GM21381 (cell line): ENCODE measurements around the gene FNDC3B.

Experiments
- ATAC-seq: cut with Tn5 transposase; IDR thresholded peaks from one replicate; pipeline ENCODE4 v1.9.1; 2021; ENCODE audit warnings: mild to moderate bottlenecking, moderate library complexity; ENCODE audit not compliant: unreplicated experiment

FNDC3B gene

DNA sequence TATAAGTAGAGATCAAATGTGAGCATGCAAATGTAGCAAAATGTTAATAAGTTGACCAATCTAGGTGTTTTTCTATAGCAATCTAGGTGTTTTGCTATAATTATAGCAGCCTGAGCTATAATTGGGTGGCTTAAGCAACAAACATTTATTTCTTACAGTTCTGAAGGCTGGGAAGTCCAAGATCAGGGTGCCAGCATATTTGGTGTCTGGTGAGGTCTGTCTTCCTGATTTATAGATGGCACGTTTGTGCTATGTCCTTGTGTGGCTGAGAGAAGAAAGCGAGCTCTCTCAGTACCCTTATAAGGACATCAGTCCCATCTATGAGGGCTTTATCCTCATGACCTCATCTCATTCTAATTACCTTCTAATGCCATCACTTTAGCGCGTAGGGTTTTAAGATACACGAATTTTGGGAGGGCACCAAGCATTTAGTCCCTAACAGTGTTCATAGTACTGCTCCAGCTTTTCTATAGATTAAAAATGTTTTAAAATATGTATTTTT lies 237.8 kb downstream of the FNDC3B start:
- no peak for ATAC-seq

DNA sequence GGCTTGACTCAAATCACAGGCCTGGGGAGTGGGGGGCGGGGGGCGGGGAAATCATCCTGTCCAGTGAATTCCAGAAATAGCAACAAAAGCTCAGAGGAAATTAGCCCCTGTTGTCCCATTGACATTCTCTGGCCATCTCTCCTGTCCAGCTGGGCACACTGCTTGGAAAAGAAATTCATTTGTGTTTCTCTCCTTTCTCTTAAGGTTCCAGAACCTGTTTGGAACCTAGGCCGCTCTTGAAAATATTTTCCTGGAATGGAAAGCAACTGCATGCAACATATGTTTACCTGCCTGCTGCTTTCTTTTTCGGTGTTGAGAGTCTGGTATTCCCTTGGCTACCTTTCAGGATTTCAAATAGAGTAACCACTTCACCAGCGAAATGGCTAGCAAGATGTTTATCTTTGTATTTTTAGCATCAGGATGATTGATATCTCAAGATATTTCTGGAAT lies 239.8 kb downstream of the FNDC3B start:
- no peak for ATAC-seq

DNA sequence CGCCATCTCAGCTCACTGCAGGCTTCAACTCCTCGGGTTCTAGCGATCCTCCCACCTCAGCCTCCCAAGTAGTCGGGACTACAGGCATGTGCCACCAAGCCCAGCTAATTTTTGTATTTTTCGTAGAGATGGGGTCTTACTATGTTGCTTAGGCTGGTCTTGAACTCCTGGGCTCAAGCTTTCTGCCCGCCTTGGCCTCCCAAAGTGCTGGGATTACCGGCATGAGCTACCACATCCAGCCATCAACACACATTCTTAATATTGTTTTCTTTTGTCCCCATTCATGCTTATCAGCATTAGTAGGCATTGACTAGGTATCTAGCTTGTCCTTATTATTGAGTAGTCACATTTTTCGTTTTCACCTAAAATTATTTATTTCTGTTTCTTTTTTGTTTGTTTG lies 240.6 kb downstream of the FNDC3B start:
- no peak for ATAC-seq

DNA sequence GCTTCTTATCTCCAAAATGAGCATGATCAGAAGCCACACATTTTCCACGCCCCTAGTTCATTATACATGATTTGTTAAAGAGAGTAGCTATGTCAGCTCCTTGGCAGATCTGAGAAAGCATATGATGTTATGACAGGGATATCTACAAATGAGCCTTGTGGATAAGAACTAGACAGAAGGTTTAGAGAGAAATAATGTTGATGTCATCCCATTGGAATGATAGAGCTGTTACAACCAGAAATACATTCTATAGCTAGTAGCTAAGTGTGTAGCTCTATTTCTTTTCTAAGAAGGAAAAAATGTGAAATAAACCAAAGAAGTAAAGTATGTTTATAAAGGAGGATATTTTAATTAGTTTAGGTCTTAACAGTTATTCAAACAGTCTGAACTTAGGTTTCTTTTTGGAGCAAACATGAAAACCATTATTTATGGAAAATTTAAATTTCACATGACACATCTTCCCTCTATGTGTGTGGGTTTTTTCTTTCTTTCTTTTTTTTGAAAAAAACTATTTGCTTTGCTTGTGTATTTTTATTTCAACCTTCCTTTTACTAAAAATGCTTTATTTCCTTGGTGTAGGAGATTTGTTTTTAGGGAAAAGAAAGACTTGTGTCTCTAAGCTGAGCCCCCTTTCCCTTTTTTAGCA lies 241.2 kb downstream of the FNDC3B start:
- no peak for ATAC-seq

DNA sequence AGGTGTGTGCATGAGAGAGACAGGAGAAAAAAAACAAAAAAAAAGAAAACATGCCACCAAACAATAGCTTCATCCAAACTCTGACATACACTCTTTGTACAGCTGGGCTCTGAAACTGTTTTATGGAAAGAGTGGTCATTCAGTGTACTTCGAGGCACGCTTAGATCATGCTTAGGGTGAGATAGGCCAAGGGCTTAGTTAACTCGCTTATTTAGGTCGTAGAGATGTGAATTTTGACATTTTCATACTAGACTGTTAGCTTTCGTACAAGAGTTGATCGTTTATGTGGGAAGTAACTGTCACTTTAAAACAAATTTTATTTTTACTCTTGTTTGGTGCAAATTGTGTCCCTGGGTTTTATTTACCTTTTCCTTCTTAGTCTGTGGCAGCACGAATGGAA lies 242.5 kb downstream of the FNDC3B start:
- no peak for ATAC-seq

DNA sequence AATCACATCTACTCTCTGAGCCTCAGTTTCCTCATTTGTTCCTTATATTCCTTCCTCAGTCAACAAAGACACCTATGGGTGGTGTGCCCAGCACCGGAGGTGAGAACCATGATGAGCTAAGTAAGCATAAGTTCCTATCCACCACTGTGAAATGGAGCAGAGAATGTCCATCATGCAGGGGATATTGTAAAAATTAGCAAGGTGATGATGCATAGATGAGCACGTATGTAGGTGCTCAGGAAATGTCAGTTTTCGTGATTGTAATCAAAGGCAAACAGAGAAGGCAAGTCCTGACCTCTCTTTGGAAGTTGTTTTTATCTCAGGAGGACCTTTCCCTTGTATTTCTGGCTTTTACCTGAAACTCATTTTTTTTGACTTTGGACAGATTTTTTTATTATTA lies 243.5 kb downstream of the FNDC3B start:
- ATAC-seq, result no peak

DNA sequence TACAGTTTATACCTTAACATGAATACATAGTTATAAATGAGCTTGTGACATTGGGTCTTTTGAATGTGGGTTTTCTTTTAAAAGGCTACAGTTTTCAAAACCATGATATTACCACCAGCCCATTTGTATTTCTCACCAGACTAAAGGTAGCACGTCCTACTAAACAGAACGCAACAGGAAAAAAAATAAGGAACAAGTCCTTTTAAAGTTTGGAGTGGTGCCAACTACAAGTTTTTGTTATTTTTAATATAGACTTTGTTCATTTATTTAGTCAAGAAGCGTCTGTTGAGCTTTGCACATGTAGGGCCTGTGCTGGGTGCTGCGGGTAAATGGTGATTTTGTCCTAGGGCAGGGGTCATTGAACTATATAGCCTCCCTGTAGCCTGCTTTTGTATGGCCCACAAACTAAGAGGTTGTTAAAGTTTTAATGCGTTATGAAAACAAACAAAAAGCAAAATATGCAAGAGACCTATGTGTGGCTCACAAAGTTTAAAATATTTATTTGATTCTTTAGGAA lies 244.5 kb downstream of the FNDC3B start:
- no peak for ATAC-seq

DNA sequence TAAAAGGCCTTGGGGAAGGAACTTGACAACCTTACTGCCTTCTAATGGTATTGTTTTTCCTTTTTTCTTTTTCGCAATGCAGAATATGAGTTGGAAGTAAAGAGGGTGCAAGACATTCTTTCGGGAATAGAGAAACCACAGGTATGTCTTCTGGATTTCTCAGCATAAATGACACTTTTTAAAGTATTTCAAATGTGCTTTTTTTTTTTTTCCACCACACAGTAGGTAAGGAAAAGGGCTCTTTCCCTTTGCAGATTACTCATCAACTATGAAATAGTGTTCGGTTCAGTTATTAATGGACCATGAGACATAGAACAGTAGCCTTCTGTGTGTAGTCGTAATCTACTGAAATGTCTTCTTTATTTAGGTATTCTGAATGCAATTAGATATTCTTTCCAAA lies 246.5 kb downstream of the FNDC3B start:
- no peak for ATAC-seq

DNA sequence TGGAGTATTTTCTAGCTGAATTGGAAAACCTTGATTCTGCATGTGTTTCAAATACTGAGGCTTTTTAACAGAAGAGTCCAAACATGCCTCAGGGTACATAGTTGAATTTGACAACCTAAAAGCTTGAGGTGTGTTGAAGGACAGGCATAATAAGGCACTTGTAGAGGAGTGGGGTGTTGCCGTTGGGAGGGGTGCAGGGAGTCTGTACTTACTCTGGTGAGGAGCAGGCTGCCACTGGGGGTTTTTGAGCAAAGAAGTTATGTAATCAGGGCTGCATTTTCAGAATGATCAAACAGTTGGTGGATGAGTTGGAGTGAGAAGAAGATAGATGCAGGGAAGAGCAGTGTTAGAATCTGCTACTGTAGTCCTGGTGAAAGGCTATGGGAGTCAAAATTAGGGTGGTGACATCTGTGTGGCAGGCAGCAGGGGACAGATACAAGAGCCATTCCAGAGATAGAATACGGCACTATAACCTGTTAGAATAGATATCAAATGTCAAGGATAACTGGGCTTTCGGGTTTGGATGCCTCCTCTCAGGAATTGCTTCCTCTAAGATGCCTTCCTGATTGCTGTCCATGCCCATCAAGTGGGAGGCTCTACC lies 247.3 kb downstream of the FNDC3B start:
- ATAC-seq, result no peak

DNA sequence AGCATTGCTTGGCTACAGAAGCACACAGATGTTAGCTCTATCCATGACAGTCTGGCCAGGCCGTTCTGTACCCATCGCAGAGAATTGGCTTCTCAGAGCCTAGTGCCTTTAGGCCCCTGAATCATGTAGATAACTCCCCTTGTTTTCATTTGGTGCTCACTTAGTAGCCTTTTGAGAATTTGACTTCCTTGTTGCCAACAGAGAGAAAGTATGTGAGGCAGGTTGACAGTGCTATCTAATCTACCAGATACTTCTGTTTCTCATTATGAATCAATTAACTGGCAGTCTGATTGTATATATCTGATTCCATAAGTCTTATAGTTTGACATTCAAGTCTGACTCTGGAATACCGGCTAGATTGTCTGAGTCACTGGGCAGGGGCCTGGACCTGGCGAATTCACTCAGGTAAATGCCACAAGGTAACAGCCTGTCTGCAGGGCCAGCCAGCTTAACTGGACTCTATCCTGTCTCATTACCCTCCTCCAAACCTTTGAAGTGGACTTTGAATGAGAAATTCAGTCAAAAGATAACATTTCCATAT lies 248.6 kb downstream of the FNDC3B start:
- ATAC-seq, result no peak

DNA sequence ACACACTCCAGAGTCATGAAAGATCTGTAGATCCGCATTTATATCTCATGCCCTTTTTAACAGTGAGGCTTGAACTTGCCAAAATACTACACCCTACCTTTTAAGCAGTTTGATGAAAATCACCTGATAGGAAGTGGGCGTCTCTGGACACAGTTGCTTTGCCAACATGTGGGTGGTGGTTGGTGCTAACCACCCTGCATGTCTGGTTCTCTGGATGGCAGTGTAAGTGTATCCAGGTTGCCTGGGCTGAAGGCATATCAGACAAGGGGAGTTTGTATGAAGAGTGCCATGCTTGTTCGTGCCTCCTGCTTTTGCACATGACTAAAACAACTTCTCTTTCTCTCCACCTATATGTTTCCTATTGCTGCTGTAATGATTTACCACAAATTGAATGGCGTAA lies 249.3 kb downstream of the FNDC3B start:
- ATAC-seq, result no peak

DNA sequence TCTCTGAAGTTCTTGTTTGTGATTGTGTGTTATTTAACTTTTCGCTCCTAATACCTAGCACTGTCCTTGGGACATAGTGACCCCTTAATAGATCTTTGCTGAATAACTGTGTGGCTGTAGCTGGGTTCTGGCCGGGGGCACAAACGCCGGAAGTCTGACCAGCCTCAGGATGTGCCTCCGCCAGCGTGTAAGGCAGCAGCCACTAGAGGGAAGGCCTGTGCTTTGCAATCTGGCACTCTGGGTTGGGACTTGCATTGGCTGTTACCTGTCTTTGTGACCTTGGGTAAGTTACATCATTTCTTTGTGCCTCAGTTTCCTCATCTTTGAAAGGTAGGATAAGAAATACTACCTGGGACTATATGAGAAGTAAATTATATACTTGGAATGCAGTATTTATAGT lies 250.2 kb downstream of the FNDC3B start:
- no peak for ATAC-seq

DNA sequence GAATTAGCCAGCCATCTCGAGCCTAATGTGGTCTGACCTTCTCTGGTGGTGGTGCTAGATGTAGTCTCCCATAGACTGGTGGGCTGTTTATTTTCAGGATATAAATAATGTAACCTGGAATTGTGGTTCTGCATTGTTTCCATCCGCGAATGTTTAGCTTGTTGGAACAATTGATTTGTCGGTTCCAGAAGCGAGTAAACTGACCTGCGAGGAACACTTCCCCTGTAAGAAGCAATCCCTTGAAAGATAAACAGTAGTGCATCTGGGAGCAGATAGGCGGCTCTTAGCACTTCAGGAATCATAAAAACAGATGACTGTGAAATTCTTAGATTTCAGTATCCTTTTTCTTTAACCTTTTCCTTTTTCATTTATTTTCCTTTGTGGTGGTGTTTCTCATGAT lies 251.1 kb downstream of the FNDC3B start:
- ATAC-seq, result no peak

DNA sequence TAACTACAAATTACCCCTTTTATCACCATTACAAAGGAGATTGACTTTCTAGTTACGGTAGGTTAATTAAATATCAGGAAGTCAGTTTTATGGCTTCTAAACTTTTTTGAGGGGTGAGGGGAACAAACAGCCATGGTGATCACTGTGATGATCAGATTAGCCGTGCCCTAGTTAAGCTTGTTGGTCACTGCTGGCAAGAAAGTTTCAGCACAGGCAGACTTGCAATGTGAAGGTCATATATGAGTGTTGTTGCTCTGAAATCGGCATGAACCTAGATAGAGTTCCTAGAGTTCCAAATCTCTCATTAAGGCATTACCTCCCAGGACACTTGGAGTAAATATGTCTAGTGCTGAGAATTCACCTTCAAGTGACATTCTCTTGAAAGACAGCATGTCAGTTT lies 252.3 kb downstream of the FNDC3B start:
- no peak for ATAC-seq

DNA sequence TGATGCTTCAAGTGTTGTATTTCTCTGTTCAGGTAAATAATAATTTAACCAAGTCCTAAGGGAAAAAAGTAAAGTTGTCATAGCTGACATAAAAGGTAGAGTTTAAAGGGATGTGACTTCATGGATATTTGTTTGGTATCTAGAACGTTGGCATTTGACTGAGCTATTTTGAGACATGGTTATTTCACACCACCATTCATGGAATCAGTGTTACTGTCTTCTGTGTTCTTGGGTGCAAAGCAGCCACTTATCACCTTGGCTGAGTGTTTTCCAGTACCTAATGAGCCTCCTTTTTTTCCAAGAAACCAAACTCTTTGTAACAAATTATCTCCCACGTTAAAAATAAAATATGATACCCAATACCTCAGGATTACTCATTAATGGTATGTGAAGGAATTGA lies 253.0 kb downstream of the FNDC3B start:
- no peak for ATAC-seq

DNA sequence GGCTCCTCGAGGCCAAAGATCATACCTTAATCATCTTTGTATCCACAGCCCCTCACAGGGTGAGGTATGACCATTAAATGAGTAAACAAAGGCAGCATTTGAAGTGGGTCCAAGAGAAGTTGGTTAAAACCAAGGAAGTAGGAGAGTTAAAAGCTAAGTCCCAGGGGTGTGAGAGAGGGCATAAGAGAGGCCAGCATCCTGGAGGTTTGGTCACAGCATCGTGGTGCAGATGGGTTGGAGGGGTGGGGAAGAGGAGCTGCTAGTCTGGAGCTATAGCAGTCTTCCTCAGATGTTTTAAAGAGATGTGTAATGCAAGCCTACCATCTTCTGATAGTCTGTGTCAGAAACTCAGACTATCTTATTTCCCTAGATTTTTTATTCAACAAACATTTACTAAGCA lies 253.7 kb downstream of the FNDC3B start:
- no peak for ATAC-seq

DNA sequence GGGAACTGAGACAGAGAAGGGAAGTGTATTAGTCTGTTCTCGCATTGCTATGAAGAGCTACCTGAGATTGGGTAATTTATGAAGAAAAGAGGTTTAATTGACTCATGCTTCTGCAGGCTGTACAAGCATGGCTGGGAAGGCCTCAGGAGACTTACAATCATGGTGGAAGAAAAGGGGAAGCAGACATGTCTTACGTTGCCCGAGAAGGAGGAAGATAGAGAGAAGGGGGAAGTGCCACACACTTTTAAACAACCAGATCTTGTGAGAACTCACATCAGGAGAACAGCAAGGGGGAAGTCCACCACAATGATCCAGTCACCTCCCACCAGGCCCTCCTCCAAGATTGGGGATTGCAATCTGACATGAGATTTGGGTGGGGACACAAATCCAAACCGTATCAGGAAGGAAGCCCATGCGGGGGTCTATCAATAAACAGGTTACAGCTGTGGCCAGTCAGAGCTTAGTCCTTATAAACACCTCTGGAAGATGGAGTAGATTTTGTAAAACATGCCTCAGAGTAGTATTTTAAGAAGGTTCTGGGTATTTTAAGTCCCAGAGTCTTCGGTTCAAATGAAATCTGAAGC lies 254.9 kb downstream of the FNDC3B start:
- ATAC-seq, result no peak

DNA sequence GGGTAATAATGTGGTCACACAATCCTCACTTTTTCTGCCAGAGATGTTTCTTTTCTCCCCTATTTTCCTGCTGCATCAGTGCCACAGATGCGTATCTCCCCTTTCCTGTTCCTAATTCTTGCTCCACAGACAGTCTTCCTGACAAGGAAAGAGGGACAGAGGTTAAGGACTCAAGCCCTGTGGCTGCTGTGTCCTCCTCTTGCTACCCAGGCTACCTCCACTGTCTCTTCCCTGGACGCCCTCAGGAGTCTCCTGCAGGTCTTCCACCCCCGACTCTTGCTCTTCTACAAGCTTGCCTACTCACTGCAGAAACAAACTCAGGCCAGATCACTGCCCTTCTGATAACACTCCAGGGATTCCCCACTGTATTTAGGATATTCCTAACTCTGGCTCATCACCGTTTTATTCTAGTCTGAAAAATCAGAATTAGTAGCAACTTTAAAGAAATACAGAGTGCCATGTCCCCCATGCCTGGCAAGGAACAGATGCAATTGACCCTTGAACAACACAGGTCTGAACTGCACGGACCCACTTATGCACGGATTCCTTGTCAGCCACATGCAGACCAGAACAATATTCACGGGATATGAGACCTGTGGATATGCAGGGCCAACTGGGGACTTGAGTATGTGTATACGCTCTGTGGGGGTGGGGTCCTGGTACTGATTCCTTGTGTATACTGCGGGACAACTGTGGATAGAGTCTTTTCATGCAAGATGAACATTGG lies 257.0 kb downstream of the FNDC3B start:
- no peak for ATAC-seq

DNA sequence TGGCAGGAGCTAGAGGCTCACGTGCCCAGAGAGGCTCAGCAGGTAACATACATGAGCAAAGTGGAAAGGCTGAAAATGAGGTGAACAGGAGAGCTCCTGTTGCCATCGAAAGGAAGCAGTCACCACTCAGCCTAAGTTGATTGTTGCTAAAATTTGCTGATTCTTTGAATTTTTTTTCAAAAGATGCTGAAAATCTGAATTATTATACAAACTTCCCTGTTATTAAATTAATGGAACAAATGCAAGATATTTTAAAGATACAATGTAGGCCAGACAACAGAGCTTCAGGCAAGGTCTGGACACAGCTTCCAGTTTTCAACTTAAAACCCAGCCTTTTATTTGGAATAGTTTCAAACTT lies 257.6 kb downstream of the FNDC3B start:
- no peak for ATAC-seq

DNA sequence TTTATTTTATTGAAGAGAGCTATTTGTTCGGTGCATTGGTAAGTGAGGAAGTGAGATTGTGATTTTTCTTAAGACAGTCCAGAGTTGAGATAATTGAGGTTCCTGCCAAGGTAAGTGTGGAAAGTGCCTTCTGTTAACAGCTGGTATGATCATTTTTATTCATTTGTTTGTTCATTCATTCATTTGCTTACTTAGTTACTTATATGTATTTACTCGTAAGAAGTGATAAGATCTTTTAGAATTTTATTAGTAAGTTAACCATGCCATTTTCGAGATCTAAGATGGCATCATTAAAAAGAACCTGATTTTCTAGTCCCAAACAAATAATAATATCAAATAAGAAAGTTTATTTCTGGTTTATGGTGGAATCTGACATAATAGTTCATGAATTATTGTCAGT lies 258.9 kb downstream of the FNDC3B start:
- no peak for ATAC-seq

DNA sequence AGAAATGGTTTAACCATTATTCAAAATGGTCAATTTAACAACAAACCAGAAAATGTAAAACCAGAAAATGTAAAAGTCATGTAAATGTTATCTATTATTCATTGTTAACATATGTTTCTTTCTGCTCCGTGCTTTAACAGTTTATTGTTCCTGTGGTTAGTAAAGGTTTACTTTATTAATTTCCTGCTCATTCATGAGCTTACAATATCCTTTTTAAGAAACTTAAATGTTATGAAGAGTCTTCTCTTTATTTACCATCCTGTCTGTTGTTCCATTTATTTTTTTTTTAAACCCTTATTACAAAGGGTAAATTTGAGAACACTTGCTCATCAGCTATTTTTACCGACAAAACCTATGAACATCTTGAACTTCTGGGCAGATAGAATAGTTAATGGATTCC lies 260.8 kb downstream of the FNDC3B start:
- no peak for ATAC-seq
